GM12873 (cell line): ENCODE results near the gene ZNF837.
A peak's percentile ranks its signal among the peaks of the same experiment; 100 is the strongest.

ENCODE experiments used
- TF ChIP-seq, protein P1 (sequence below): IDR thresholded peaks from 2 replicates; pipeline ENCODE4 v1.5.1; 2012; ENCODE audit warnings: low read depth, mild to moderate bottlenecking, moderate library complexity, low read length, control low read depth; ENCODE audit not compliant: insufficient read depth; ENCODE audit errors: missing control alignments

The ZNF837 gene

DNA sequence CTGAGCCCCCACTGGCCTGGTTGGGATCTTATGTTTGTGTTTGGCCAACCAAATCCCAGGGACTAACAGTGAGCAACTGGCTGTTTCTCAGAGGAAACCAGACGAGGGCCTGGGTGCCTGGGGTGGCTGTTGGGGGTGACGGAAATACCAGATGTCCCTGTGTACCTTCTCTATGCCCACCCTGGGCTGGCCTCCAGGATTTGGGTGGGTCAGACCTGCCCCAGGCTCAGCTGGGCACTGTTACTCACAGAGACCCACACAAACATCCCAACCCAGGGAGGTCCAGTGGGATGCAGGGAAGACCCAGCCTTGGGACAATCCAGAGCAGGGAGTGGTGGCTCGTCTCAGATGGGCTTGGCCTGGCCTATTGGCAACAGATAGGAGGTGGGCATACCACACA, 45.2 kb downstream of the ZNF837 start:
- TF ChIP-seq, protein P1, sequence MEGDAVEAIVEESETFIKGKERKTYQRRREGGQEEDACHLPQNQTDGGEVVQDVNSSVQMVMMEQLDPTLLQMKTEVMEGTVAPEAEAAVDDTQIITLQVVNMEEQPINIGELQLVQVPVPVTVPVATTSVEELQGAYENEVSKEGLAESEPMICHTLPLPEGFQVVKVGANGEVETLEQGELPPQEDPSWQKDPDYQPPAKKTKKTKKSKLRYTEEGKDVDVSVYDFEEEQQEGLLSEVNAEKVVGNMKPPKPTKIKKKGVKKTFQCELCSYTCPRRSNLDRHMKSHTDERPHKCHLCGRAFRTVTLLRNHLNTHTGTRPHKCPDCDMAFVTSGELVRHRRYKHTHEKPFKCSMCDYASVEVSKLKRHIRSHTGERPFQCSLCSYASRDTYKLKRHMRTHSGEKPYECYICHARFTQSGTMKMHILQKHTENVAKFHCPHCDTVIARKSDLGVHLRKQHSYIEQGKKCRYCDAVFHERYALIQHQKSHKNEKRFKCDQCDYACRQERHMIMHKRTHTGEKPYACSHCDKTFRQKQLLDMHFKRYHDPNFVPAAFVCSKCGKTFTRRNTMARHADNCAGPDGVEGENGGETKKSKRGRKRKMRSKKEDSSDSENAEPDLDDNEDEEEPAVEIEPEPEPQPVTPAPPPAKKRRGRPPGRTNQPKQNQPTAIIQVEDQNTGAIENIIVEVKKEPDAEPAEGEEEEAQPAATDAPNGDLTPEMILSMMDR, result no peak

DNA sequence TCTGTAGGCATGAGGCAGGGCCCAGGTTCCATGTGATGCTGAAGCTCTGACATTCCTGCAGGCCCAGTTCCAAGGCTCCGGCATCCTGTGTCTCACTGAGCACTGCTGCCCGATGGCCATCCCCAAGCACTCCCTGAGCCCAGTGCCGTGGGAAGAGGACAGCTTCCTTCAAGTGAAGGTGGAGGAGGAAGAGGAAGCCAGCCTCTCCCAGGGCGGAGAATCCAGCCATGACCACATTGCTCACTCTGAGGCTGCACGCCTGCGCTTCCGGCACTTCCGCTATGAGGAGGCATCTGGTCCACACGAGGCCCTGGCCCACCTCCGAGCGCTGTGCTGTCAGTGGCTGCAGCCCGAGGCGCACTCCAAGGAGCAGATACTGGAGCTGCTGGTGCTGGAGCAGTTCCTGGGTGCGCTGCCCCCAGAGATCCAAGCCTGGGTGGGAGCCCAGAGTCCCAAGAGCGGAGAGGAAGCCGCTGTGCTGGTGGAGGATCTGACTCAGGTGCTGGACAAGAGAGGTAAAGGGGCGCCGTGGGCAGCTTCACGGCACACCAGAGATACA, 46.1 kb downstream of the ZNF837 start:
- TF ChIP-seq, protein P1, result no peak

DNA sequence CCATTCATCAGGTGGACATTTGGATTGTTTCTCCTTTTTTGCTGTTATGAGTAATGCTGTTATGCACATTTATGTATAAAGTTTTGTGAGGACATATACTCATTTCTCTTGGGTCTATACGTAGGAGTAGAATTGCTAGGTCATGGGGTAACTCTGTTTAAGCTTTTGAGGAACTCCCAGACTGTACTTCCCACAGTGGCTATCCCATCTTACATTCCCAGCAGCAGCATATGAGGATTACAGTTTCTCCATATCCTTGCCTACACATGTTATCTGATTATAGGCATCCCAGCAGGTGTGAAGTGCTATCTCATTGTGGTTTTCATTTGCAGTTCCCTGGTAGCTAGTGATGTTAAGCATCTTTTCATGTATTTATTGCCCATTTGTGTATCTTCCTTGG, 48.1 kb downstream of the ZNF837 start:
- TF ChIP-seq, protein P1, result no peak

DNA sequence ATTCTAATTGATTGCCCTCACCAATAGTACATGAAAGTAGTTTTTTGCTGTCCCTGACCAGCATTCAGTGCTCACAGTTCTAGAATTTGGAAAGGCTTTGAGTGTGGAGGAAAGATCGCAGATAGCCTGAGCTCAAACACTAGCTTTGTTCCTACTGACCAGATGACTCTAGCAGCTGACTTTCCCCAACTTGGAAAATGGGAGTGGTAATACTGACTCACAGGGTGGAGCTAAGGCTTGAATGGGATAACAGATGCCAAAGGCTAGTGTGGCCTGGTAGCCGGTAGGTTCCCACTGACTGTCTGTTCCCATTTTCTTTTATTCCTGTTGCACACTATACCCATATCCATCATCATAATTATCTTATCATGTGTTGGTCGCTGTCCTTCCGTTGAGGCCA, 50.4 kb downstream of the ZNF837 start:
- TF ChIP-seq, protein P1, result no peak

DNA sequence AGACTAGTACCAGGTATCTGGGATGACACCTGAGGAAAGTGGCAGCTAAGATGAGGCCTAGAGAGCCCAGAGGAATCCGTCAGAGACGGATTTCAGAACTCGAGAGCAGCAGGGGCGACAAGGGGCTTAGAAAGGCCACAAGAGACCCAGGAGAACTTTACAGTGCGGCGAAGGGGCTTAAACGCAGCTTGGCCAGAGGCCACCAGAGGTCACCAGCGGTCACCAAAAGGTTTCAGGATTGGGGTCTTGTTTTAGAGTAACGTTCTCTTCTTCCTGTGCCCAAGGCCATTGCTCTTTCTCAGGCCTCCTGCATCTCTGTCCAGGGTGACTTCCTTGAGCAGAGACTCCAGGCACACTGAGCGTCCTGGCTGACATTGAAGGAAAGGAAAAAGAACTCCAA, 51.8 kb downstream of the ZNF837 start:
- TF ChIP-seq, protein P1, result peak; percentile 66

DNA sequence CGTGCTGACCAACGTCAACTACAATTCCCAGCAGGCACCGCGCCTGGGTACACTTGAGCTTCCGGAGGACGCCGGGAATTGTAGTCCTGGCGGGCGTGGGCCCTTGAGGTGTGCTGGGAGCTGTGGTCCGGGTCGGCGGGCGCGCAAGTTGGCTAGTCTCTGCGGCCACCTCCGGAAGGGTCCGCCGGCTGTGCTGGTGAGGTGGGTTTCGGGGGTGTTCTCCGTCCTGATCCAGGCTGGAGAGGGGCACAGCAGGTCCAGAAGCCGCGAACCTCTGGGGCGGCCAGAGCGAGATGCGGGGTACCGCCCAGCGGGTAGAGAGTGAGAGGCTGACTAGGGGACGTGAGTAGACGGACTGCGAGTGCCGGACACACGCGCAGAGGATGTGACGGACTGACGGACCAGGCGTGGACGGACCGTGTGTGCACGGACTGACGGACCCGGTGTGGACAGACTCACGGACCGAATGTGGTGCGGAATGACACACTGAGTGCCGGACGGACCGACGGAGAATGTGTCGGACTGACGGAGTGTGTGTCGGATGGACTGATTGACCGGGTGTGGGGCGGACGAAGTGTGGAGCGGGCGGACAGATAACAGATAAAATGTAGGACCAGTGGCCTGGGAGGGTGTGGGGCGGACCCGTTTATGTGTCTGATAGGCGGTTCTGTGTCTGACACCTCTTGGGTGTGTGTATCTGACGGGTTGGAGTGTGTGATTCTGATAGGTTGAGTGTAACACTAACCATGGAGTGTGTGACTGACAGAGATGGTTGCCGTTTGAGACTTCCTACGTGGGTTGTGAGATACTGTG, 53.7 kb downstream of the ZNF837 start, which contains the start of gene ZSCAN22:
ZSCAN22 (plus strand) TSS at position 81 of the 813 bp plus-strand sequence. CDS start 7,809 bp downstream, outside the sequence.
- TF ChIP-seq, protein P1, result no peak

DNA sequence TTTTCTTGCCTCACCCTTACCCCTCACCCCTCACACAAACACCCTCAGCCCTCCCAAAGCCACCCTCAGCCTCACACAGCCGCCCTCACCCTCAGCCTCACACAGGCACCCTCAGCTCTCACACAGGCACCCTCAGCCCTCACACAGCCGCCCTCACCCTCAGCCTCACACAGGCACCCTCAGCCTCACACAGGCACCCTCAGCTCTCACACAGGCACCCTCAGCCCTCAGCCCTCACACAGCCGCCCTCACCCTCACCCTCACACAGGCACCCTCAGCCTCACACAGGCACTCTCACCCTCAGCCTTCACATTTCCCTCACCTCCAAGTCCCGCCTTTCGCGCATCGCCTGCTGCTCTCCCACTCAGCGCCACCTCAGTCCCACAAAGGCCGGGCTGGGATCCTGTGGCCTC, 54.3 kb downstream of the ZNF837 start:
- TF ChIP-seq, protein P1, result no peak
